Measurements from ENCODE around the gene CLOCK.
A peak's percentile ranks its signal among the peaks of the same experiment; 100 is the strongest.

Gene CLOCK

GRCh38 chr4:55518442-55518841 is 28.3 kb downstream of the CLOCK start:
- DNase-seq: no peak
- TF ChIP-seq GATA1 (IDR thresholded peaks at IDR 0.05; ENCODE audit: low read depth, low read length): no peak

GRCh38 chr4:55517526-55518229 is 29.0 kb downstream of the CLOCK start:
- TF ChIP-seq GATA1 (IDR thresholded peaks at IDR 0.05; ENCODE audit: low read depth, low read length) (no peak), POLR2A (IDR thresholded peaks at IDR 0.05; ENCODE audit: low read length) (no peak)
- no peak for DNase-seq

GRCh38 chr4:55512922-55513571 is 33.7 kb downstream of the CLOCK start:
- no peak for DNase-seq
- TF ChIP-seq POLR2A (IDR thresholded peaks at IDR 0.05; ENCODE audit: low read length) (no peak), GATA1 (IDR thresholded peaks at IDR 0.05; ENCODE audit: low read depth, low read length) (no peak)

GRCh38 chr4:55512077-55512476 is 34.6 kb downstream of the CLOCK start:
- DNase-seq: no peak
- TF ChIP-seq POLR2A (IDR thresholded peaks at IDR 0.05; ENCODE audit: low read length): no peak
- TF ChIP-seq GATA1 (IDR thresholded peaks at IDR 0.05; ENCODE audit: low read depth, low read length): no peak

GRCh38 chr4:55510685-55511084 is 36.0 kb downstream of the CLOCK start:
- no peak for DNase-seq

GRCh38 chr4:55509266-55509665 is 37.4 kb downstream of the CLOCK start:
- TF ChIP-seq GATA1 (IDR thresholded peaks at IDR 0.05; ENCODE audit: low read depth, low read length) (no peak), POLR2A (IDR thresholded peaks at IDR 0.05; ENCODE audit: low read length) (no peak)

More at GRCh38 chr4:55510685-55511084, 36.0 kb downstream of the CLOCK start:
- TF ChIP-seq GATA1 (IDR thresholded peaks at IDR 0.05; ENCODE audit: low read depth, low read length) (no peak), POLR2A (IDR thresholded peaks at IDR 0.05; ENCODE audit: low read length) (no peak)

GRCh38 chr4:55507612-55508011 is 39.1 kb downstream of the CLOCK start:
- TF ChIP-seq POLR2A (IDR thresholded peaks at IDR 0.05; ENCODE audit: low read length) (no peak), GATA1 (IDR thresholded peaks at IDR 0.05; ENCODE audit: low read depth, low read length) (no peak)
- no peak for DNase-seq

More at GRCh38 chr4:55509266-55509665, 37.4 kb downstream of the CLOCK start:
- no peak for DNase-seq

- peak in 1 of 2 experiments; percentile 5 for DNase-seq
- TF ChIP-seq GATA1 (IDR thresholded peaks at IDR 0.05; ENCODE audit: low read depth, low read length): no peak
- TF ChIP-seq POLR2A (IDR thresholded peaks at IDR 0.05; ENCODE audit: low read length): no peak
These were observed 43.5 kb downstream of the CLOCK start for GRCh38 chr4:55503169-55503568.

- no peak for DNase-seq
- TF ChIP-seq GATA1 (IDR thresholded peaks at IDR 0.05; ENCODE audit: low read depth, low read length) (no peak), POLR2A (IDR thresholded peaks at IDR 0.05; ENCODE audit: low read length) (no peak)
These were observed 46.6 kb downstream of the CLOCK start for GRCh38 chr4:55500072-55500471.

- TF ChIP-seq POLR2A (IDR thresholded peaks at IDR 0.05; ENCODE audit: low read length): no peak
- no peak for TF ChIP-seq GATA1 (IDR thresholded peaks at IDR 0.05; ENCODE audit: low read depth, low read length)
- DNase-seq: no peak
These were observed 47.2 kb downstream of the CLOCK start for GRCh38 chr4:55499495-55499894.

- TF ChIP-seq GATA1 (IDR thresholded peaks at IDR 0.05; ENCODE audit: low read depth, low read length) (no peak), POLR2A (IDR thresholded peaks at IDR 0.05; ENCODE audit: low read length) (no peak)
- DNase-seq: no peak
These were observed 48.7 kb downstream of the CLOCK start for GRCh38 chr4:55498051-55498450.

- TF ChIP-seq GATA1 (IDR thresholded peaks at IDR 0.05; ENCODE audit: low read depth, low read length): no peak
- DNase-seq: no peak
These were observed 55.2 kb downstream of the CLOCK start for GRCh38 chr4:55491486-55491885.

GRCh38 chr4:55488716-55489115 is 58.0 kb downstream of the CLOCK start:
- TF ChIP-seq GATA1 (IDR thresholded peaks at IDR 0.05; ENCODE audit: low read depth, low read length) (no peak), POLR2A (IDR thresholded peaks at IDR 0.05; ENCODE audit: low read length) (no peak)
- no peak for DNase-seq

GRCh38 chr4:55485821-55486220 is 60.9 kb downstream of the CLOCK start:
- DNase-seq: no peak
- TF ChIP-seq POLR2A (IDR thresholded peaks at IDR 0.05; ENCODE audit: low read length): no peak
- no peak for TF ChIP-seq GATA1 (IDR thresholded peaks at IDR 0.05; ENCODE audit: low read depth, low read length)

- TF ChIP-seq GATA1 (IDR thresholded peaks at IDR 0.05; ENCODE audit: low read depth, low read length): no peak
- TF ChIP-seq POLR2A (IDR thresholded peaks at IDR 0.05; ENCODE audit: low read length): no peak
- DNase-seq: no peak
These were observed 63.4 kb downstream of the CLOCK start for GRCh38 chr4:55483315-55483714.

Measured in erythroblast (primary cell).